HepG2 (cell line): ENCODE results near the gene C5orf34. TPM values are rescaled to one million over a fixed set of nuclear protein-coding genes. Genes with fewer than 3 reads are reported as not detected.

ENCODE experiments used
- ATAC-seq: fragments of 200-7000 bp; cut with Tn5 transposase; 3 replicates; pipeline ENCODE4 v1.9.1; 2020; ENCODE audit warnings: mild to moderate bottlenecking, moderate library complexity
- BruUV-seq: library from RNA; stranded (reverse); fragments of 400-500 nt; replicated peaks from 2 replicates; lab custom pipeline; 2021; lab: Mats Ljungman, UMichigan
- CTCF ChIA-PET: fragments of 300-600 bp; formaldehyde crosslinking; extraction: SDS; loops from one replicate; lab custom pipeline; 2021; ENCODE audit warnings: low total read pairs, inconsistent platforms, low intra/inter-chr PET ratio; lab: Yijun Ruan, JAX
- POLR2A ChIA-PET: fragments of 350-600 bp; sonication (Branson Sonifier 250); formaldehyde crosslinking; loops from one replicate; lab custom pipeline; 2020; ENCODE audit warnings: antibody characterized with exemption, inconsistent platforms; lab: Yijun Ruan, JAX
- DNase-seq: peaks from one replicate; pipeline ENCODE4 v3.0.0-alpha.2; 2015; ENCODE audit warnings: low spot score
- FAIRE-seq: peaks from 3 replicates; lab custom pipeline; 2011; peaks lifted over from hg19 to GRCh38; lab: Jason Lieb, UNC
- H2AFZ ChIP-seq: one replicate; pipeline ENCODE4 v1.6.1; 2011; ENCODE audit warnings: low read length, inconsistent platforms
- H3K27ac ChIP-seq: fragments of 300-600 bp; 3 replicates; pipeline ENCODE4 v1.8.0; 2011; ENCODE audit warnings: mixed run types, mild to moderate bottlenecking, mixed read lengths, low read length, inconsistent platforms; ENCODE audit not compliant: insufficient read depth; ENCODE audit errors: extremely low read length
- H3K27me3 ChIP-seq, 2 experiments: fragments of 200-600 bp in 1 of 2; 2 replicates in 1 of 2; 3 replicates in 1 of 2; pipeline versions ENCODE4 v1.6.0 to v1.8.0; 2011; ENCODE audit warnings: low read length in 2 of 2, mild to moderate bottlenecking in 2 of 2, moderate library complexity in 2 of 2, inconsistent platforms in 1 of 2; ENCODE audit not compliant: insufficient read depth in 2 of 2, control insufficient read depth in 1 of 2
- H3K36me3 ChIP-seq, 2 experiments: fragments of 200-600 bp in 1 of 2; replicated peaks in 1 of 2; 2 replicates in 1 of 2; 3 replicates in 1 of 2; pipeline versions ENCODE4 v1.5.1 to v1.8.0; 2011; ENCODE audit warnings: low read length in 2 of 2, inconsistent platforms in 1 of 2; ENCODE audit not compliant: insufficient read depth in 2 of 2, control insufficient read depth in 1 of 2
- H3K4me1 ChIP-seq: 2 replicates; pipeline ENCODE4 v1.5.1; 2012; ENCODE audit warnings: low read length, inconsistent platforms; ENCODE audit not compliant: insufficient read depth
- H3K4me2 ChIP-seq: 2 replicates; pipeline ENCODE4 v1.6.0; 2011; ENCODE audit warnings: low read depth, low read length, inconsistent platforms
- H3K4me3 ChIP-seq, 3 experiments: fragments of 200-600 bp in 1 of 3; sonication (generic), shearing (Covaris generic) in 1 of 3; replicated peaks in 1 of 3; 2 replicates each; pipeline ENCODE4 v1.5.1; 2011 to 2016; ENCODE audit warnings: low read length in 3 of 3, inconsistent platforms in 2 of 3, low read depth in 2 of 3, mild to moderate bottlenecking in 2 of 3, control low read depth in 1 of 3, mixed read lengths in 1 of 3; ENCODE audit not compliant: insufficient read depth in 1 of 3
- H3K79me2 ChIP-seq: one replicate; pipeline ENCODE4 v1.6.1; 2011; ENCODE audit warnings: low read length, inconsistent platforms; ENCODE audit not compliant: insufficient read depth
- H3K9ac ChIP-seq: 2 replicates; pipeline ENCODE4 v1.6.0; 2011; ENCODE audit warnings: mild to moderate bottlenecking, low read depth, low read length, inconsistent platforms; ENCODE audit not compliant: insufficient read depth
- H3K9me3 ChIP-seq: 2 replicates; pipeline ENCODE4 v1.5.1; 2012; ENCODE audit warnings: mild to moderate bottlenecking, low read length
- H4K20me1 ChIP-seq: 2 replicates; pipeline ENCODE4 v1.6.0; 2011; ENCODE audit warnings: inconsistent platforms, mild to moderate bottlenecking, low read length, moderate library complexity; ENCODE audit not compliant: insufficient read depth
- CBX5 ChIP-seq: sonication (generic); formaldehyde crosslinking; IDR thresholded peaks from 2 replicates; pipeline ENCODE4 v1.4.0; 2020; ENCODE audit warnings: missing genetic modification reagents, borderline replicate concordance
- ELF3 ChIP-seq: IDR thresholded peaks from 2 replicates; pipeline ENCODE4 v1.6.1; 2016; ENCODE audit warnings: missing genetic modification reagents, missing compliant biosample characterization
- SPEN ChIP-seq: sonication (generic); formaldehyde crosslinking; IDR thresholded peaks from 2 replicates; pipeline ENCODE4 v1.5.1; 2020; ENCODE audit warnings: low read depth, mild to moderate bottlenecking, missing genetic modification reagents
- YEATS2 ChIP-seq: sonication (generic); formaldehyde crosslinking; IDR thresholded peaks from 2 replicates; pipeline ENCODE4 v1.4.0; 2020; ENCODE audit warnings: missing genetic modification reagents, borderline replicate concordance
- ZBTB1 ChIP-seq: sonication (generic); formaldehyde crosslinking; IDR thresholded peaks from 2 replicates; pipeline ENCODE4 v1.4.0; 2020; ENCODE audit warnings: missing genetic modification reagents, borderline replicate concordance
- ZBTB7A ChIP-seq: sonication (generic); formaldehyde crosslinking; IDR thresholded peaks from 2 replicates; pipeline ENCODE4 v1.8.0; 2022; ENCODE audit warnings: mild to moderate bottlenecking, missing genetic modification reagents
- ZNF24 ChIP-seq: fragments of 450-650 bp; IDR thresholded peaks from 2 replicates; pipeline ENCODE4 v1.6.1; 2017; ENCODE audit warnings: antibody characterized with exemption, mild to moderate bottlenecking
- ZNF431 ChIP-seq: sonication (generic); formaldehyde crosslinking; IDR thresholded peaks from 2 replicates; pipeline ENCODE4 v1.9.0; 2022; ENCODE audit warnings: missing genetic modification reagents, low read depth, mild to moderate bottlenecking, borderline replicate concordance
- in situ Hi-C: cut with HindIII; loops from 2 replicates; pipeline ENCODE4 v1.10.0; 2017; ENCODE audit warnings: low pct_unique_long_range_greater_than_20kb; ENCODE audit not compliant: extremely low pct_ligation_motif_present
- intact Hi-C: fragments of 100-400 bp; cut with micrococcal nuclease; formaldehyde crosslinking; loops from one replicate; pipeline ENCODE4 v1.10.0; 2022; ENCODE audit not compliant: unreplicated experiment
- polyA plus RNA-seq, 8 experiments: library from polyadenylated mRNA; depleted of rRNA in 3 of 8; stranded (reverse) in 7 of 8; unstranded in 1 of 8; fragments of >200 nt; fragmentation: Illumina TruSeq in 4 of 8; extraction: Trizol in 4 of 8; gene quantifications; 2 replicates each; pipeline versions ENCODE4 v1.2.1 to v1.2.3, GENCODE V29; 2011 to 2016; ENCODE audit warnings: low read depth in 4 of 8, missing spikeins in 1 of 8, mixed read lengths in 1 of 8; ENCODE audit not compliant: insufficient read depth in 1 of 8
- total RNA-seq, 5 experiments: library from RNA; depleted of rRNA; stranded (reverse); fragments of >200 nt; fragmentation: Illumina TruSeq; extraction: Trizol; gene quantifications; 2 replicates each; pipeline ENCODE4 v1.2.3, GENCODE V29; 2016; ENCODE audit warnings: low read depth in 1 of 5
- TF ChIP-seq, protein P1 (sequence below): sonication (generic); formaldehyde crosslinking; IDR thresholded peaks from 2 replicates; pipeline ENCODE4 v1.8.1; 2023; ENCODE audit warnings: mild to moderate bottlenecking, missing genetic modification reagents, borderline replicate concordance
- TF ChIP-seq, protein P2 (sequence below): sonication (generic); formaldehyde crosslinking; IDR thresholded peaks from 2 replicates; pipeline ENCODE4 v1.4.0; 2020; ENCODE audit warnings: low read depth, mild to moderate bottlenecking, missing genetic modification reagents
- TF ChIP-seq, protein P3 (sequence below): sonication (generic); formaldehyde crosslinking; conservative IDR thresholded peaks from 2 replicates; pipeline ENCODE4 v1.8.1; 2023; ENCODE audit warnings: missing genetic modification reagents
- TF ChIP-seq, protein P4 (sequence below): sonication (generic); formaldehyde crosslinking; IDR thresholded peaks from 2 replicates; pipeline ENCODE4 v1.4.0; 2020; ENCODE audit warnings: missing genetic modification reagents

Gene C5orf34
- total and polyA plus RNA-seq, 2 of the 13 experiments (the other 11 are each of a cell fraction or from before 2014, with no cell fraction given), result 3.2 to 6.4 TPM

DNA sequence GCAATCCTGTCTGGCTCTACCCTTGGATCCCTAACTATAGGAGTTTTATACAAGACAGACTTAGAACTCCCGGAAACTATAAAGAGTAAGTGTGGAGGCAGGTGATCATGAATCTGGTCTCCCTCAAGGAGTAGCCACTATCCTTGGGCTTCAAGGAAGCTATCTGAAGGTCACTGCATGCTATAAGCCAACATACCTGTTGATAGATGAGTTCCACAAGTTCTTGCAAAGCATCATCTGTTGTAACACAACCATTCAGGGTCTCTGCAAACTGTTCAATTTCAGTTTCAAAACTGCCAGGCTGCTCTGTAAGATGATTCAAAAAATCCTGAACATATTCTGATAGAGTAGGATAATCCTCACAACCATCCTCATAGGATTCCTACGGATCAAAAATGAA, 32.6 kb upstream of the C5orf34 start (continued):
- no peak for TF ChIP-seq ZNF431

DNA sequence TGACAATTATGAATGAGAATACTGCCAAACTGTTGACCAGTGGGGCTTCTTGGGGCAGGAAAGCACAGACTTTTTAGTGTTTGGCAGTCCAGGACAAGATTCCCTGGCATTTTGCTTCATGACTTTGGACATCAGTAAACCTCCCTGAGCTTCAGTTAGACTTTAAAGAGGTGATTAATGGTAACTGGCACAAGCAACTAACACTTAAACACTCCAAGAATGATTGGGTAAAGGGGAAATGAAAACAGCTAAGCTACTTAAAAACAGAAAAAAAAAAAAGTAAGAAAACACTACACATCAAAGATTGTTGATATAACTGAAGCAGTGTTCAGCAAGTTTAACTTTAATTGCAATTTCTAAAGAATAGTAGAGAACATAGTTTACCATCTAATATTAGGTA, 28.5 kb upstream of the C5orf34 start:
- no peaks in the 10 kb centered on the region for H3K9me3 ChIP-seq
- FAIRE-seq (no peak), DNase-seq (no peak), ATAC-seq (no peak)
- no peak overlapping the region for H3K4me3 ChIP-seq
- CTCF ChIA-PET, result no interaction called here
- intact Hi-C loops, result no loop called here
- H3K9ac ChIP-seq, result no peak overlapping the region
- POLR2A ChIA-PET, result no interaction called here
- H3K27ac ChIP-seq, result no peak overlapping the region
- no peak for TF ChIP-seq ZBTB7A (CRISPR knock-in tag)
- TF ChIP-seq ELF3 (CRISPR knock-in tag), result no peak
- TF ChIP-seq, protein P1, sequence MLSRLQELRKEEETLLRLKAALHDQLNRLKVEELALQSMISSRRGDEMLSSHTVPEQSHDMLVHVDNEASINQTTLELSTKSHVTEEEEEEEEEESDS (CRISPR knock-in tag), result no peak
- TF ChIP-seq CBX5 (CRISPR knock-in tag), result no peak
- TF ChIP-seq, protein P2, sequence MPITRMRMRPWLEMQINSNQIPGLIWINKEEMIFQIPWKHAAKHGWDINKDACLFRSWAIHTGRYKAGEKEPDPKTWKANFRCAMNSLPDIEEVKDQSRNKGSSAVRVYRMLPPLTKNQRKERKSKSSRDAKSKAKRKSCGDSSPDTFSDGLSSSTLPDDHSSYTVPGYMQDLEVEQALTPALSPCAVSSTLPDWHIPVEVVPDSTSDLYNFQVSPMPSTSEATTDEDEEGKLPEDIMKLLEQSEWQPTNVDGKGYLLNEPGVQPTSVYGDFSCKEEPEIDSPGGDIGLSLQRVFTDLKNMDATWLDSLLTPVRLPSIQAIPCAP (CRISPR knock-in tag), result no peak
- TF ChIP-seq, protein P3, sequence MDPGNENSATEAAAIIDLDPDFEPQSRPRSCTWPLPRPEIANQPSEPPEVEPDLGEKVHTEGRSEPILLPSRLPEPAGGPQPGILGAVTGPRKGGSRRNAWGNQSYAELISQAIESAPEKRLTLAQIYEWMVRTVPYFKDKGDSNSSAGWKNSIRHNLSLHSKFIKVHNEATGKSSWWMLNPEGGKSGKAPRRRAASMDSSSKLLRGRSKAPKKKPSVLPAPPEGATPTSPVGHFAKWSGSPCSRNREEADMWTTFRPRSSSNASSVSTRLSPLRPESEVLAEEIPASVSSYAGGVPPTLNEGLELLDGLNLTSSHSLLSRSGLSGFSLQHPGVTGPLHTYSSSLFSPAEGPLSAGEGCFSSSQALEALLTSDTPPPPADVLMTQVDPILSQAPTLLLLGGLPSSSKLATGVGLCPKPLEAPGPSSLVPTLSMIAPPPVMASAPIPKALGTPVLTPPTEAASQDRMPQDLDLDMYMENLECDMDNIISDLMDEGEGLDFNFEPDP (CRISPR knock-in tag), result no peak
- no peak for TF ChIP-seq ZNF24
- TF ChIP-seq YEATS2 (CRISPR knock-in tag), result no peak
- no peak for TF ChIP-seq SPEN (CRISPR knock-in tag)
- TF ChIP-seq ZBTB1, result no peak
- TF ChIP-seq, protein P4, sequence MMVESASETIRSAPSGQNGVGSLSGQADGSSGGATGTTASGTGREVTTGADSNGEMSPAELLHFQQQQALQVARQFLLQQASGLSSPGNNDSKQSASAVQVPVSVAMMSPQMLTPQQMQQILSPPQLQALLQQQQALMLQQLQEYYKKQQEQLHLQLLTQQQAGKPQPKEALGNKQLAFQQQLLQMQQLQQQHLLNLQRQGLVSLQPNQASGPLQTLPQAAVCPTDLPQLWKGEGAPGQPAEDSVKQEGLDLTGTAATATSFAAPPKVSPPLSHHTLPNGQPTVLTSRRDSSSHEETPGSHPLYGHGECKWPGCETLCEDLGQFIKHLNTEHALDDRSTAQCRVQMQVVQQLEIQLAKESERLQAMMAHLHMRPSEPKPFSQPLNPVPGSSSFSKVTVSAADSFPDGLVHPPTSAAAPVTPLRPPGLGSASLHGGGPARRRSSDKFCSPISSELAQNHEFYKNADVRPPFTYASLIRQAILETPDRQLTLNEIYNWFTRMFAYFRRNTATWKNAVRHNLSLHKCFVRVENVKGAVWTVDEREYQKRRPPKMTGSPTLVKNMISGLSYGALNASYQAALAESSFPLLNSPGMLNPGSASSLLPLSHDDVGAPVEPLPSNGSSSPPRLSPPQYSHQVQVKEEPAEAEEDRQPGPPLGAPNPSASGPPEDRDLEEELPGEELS, result no peak
- peaks cover 5% of the 10 kb centered on the region for H3K79me2 ChIP-seq
- BruUV-seq, result no TSS peak
- H3K36me3 ChIP-seq, result peaks cover 15 to 89% of the 10 kb centered on the region in 2 experiments
- no peak overlapping the region for H2AFZ ChIP-seq
- no peaks in the 10 kb centered on the region for H3K4me1 ChIP-seq
- in situ Hi-C loops, result no loop called here
- H4K20me1 ChIP-seq, result no peaks in the 10 kb centered on the region; the same call in 1 of the 2 replicates
- no peaks in the 10 kb centered on the region for H3K27me3 ChIP-seq
- no peak overlapping the region for H3K4me2 ChIP-seq
